Right lobe of liver (tissue), 4 donors: Measurements from ENCODE around the gene PSG1.
"Not testable (repeated sequence)": the region's sequence is repeated elsewhere in the genome, so short reads cannot be mapped to it uniquely, and the experiment has no call there.

Experiments used
- POLR2A ChIP-seq: fragments of 450-650 bp; IDR thresholded peaks from one replicate; pipeline ENCODE4 v1.6.1; 2017; ENCODE audit warnings: antibody characterized with exemption, mild to moderate bottlenecking
- TF ChIP-seq, protein P1 (sequence below), 4 donors: fragments of 200-600 bp in 3 of 4; fragments of 450-650 bp in 1 of 4; IDR thresholded peaks; one replicate each; pipeline versions ENCODE4 v1.5.1 to v1.8.0; 2016 to 2022; ENCODE audit warnings: antibody characterized with exemption in 4 of 4, mild to moderate bottlenecking in 2 of 4
- donor health status: DM: no; HTN: no; CAD: no.
- donor health status: DM: no; HTN: no; CAD: no.
- donor health status: DM: no; HTN: yes; CAD: no.

GRCh38 chr19:42919070-42919756, 39.7 kb upstream of the PSG1 start:
- TF ChIP-seq POLR2A, result not testable (repeated sequence)
- TF ChIP-seq, protein P1, sequence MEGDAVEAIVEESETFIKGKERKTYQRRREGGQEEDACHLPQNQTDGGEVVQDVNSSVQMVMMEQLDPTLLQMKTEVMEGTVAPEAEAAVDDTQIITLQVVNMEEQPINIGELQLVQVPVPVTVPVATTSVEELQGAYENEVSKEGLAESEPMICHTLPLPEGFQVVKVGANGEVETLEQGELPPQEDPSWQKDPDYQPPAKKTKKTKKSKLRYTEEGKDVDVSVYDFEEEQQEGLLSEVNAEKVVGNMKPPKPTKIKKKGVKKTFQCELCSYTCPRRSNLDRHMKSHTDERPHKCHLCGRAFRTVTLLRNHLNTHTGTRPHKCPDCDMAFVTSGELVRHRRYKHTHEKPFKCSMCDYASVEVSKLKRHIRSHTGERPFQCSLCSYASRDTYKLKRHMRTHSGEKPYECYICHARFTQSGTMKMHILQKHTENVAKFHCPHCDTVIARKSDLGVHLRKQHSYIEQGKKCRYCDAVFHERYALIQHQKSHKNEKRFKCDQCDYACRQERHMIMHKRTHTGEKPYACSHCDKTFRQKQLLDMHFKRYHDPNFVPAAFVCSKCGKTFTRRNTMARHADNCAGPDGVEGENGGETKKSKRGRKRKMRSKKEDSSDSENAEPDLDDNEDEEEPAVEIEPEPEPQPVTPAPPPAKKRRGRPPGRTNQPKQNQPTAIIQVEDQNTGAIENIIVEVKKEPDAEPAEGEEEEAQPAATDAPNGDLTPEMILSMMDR (IDR thresholded peaks at IDR 0.05), result peak in 1 of 4 donors; percentile 27
